ENCODE measurements around the gene RGS1.

DNA sequence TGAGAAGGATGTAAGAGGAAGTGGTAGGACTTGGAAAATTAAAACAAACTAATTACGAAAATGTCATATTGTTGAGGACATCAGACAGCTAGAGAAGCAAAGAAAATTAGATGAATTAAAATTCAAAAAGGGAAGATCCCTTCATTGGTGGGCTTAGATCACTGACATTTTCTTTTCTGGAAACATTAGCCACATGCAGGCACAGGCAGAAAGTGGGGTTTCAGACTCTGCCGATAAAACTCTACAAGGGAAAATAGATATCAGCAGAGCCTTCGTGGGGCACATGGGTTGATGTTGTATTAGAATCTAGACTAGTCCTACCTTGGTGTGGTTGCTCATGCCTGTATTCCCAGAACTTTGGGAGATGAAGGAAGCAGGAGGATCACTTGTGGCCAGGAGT is 12.4 kb upstream of the RGS1 start:
- TF ChIP-seq SMC3 (conservative IDR thresholded peaks at IDR 0.05; ENCODE audit: insufficient read depth, low read depth, low read length) (no peak), NFE2L1 (tag; IDR thresholded peaks at IDR 0.05; ENCODE audit: borderline replicate concordance, low read depth) (no peak), POLR2A (conservative IDR thresholded peaks at IDR 0.05) (no peak), ATF2 (CRISPR knock-in tag; IDR thresholded peaks at IDR 0.05) (no peak), SREBF2 (CRISPR knock-in tag; IDR thresholded peaks at IDR 0.05) (no peak), CTCF (IDR thresholded peaks at IDR 0.05 in 2 of 3, conservative IDR thresholded peaks at IDR 0.05 in 1 of 3; ENCODE audit: insufficient read depth in 2 of 3, low read depth in 1 of 3, low read length in 3 of 3) (no peak), SMARCA4 (IDR thresholded peaks at IDR 0.05) (no peak), MEF2A (IDR thresholded peaks at IDR 0.05; ENCODE audit: control insufficient read depth, low read depth, low read length) (no peak)
- TF ChIP-seq, protein P1, sequence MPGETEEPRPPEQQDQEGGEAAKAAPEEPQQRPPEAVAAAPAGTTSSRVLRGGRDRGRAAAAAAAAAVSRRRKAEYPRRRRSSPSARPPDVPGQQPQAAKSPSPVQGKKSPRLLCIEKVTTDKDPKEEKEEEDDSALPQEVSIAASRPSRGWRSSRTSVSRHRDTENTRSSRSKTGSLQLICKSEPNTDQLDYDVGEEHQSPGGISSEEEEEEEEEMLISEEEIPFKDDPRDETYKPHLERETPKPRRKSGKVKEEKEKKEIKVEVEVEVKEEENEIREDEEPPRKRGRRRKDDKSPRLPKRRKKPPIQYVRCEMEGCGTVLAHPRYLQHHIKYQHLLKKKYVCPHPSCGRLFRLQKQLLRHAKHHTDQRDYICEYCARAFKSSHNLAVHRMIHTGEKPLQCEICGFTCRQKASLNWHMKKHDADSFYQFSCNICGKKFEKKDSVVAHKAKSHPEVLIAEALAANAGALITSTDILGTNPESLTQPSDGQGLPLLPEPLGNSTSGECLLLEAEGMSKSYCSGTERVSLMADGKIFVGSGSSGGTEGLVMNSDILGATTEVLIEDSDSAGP (CRISPR knock-in tag; IDR thresholded peaks at IDR 0.05): no peak

Data from K562 (cell line).